Measurements from ENCODE around the gene NEUROD1.

- TF ChIP-seq CTCF (IDR thresholded peaks at IDR 0.05; ENCODE audit: insufficient read depth, low read length, poor library complexity, severe bottlenecking): no peak
- TF ChIP-seq EZH2phosphoT487 (conservative IDR thresholded peaks at IDR 0.05; ENCODE audit: low read length): no peak
These were observed 2.3 kb downstream of the NEUROD1 start for GRCh38 chr2:181677912-181678586.
